Esophagus muscularis mucosa (tissue), 4 donors: Measurements from ENCODE around the gene SEC61B.

Experiments
- EP300 ChIP-seq: sonication (generic); formaldehyde crosslinking; IDR thresholded peaks from one replicate; pipeline ENCODE4 v1.6.1; 2017; ENCODE audit warnings: antibody characterized with exemption
- POLR2A ChIP-seq: fragments of 450-650 bp; IDR thresholded peaks from one replicate; pipeline ENCODE4 v1.6.1; 2017; ENCODE audit warnings: antibody characterized with exemption, moderate library complexity, mild to moderate bottlenecking, low read depth
- POLR2AphosphoS5 ChIP-seq, 2 donors: sonication (generic); formaldehyde crosslinking; IDR thresholded peaks; one replicate each; pipeline ENCODE4 v1.6.1; 2017; ENCODE audit warnings: antibody characterized with exemption in 2 of 2
- TF ChIP-seq, protein P1 (sequence below), 3 experiments: fragments of 200-600 bp in 2 of 3; fragments of 450-650 bp in 1 of 3; sonication (generic) in 2 of 3; IDR thresholded peaks; one replicate each; pipeline ENCODE4 v1.5.1; 2017 to 2019; ENCODE audit warnings: antibody characterized with exemption in 3 of 3, mild to moderate bottlenecking in 2 of 3, moderate library complexity in 1 of 3

DNA sequence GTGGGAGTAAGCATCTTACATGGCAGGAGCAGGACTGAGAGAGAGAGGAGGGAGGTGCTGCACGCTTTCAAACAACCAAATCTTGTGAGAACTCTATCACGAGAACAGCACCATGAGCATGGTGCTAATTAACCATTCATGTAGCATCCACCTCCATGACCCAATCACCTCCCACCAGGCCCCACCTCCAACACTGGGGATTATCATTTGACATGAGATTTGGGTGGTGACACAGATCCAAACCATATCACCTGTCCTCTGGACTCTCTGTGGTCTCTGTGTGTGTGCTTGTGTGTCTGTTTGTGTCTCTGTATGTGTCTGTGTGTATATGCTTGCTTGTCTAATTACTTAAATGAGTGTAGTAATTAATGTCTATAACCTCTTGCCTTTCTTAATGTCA is 31.1 kb downstream of the SEC61B start:
- TF ChIP-seq, protein P1, sequence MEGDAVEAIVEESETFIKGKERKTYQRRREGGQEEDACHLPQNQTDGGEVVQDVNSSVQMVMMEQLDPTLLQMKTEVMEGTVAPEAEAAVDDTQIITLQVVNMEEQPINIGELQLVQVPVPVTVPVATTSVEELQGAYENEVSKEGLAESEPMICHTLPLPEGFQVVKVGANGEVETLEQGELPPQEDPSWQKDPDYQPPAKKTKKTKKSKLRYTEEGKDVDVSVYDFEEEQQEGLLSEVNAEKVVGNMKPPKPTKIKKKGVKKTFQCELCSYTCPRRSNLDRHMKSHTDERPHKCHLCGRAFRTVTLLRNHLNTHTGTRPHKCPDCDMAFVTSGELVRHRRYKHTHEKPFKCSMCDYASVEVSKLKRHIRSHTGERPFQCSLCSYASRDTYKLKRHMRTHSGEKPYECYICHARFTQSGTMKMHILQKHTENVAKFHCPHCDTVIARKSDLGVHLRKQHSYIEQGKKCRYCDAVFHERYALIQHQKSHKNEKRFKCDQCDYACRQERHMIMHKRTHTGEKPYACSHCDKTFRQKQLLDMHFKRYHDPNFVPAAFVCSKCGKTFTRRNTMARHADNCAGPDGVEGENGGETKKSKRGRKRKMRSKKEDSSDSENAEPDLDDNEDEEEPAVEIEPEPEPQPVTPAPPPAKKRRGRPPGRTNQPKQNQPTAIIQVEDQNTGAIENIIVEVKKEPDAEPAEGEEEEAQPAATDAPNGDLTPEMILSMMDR (IDR thresholded peaks at IDR 0.05), result no peak
- TF ChIP-seq POLR2A (no peak), EP300 (no peak), POLR2AphosphoS5 (IDR thresholded peaks at IDR 0.05) (no peak)
